Esophagus mucosa (tissue), 1 donor: ENCODE measurements around the gene SCAMP2. TPM values are rescaled to one million over a fixed set of nuclear protein-coding genes. Genes with fewer than 3 reads are reported as not detected.
"Not testable (repeated sequence)": the region's sequence is repeated elsewhere in the genome, so short reads cannot be mapped to it uniquely, and the experiment has no call there.

Experiments used
- ATAC-seq: fragments of 200-7000 bp; cut with Tn5 transposase; one replicate; pipeline ENCODE4 v1.9.1; 2020
- total RNA-seq: library from RNA; stranded (reverse); gene quantifications from one replicate; pipeline ENCODE4 v1.2.4, GENCODE V29; 2023
- donor health status: DM: yes; HTN: yes; CAD: no.

SCAMP2 gene
- total RNA-seq, 1 donor from 2014 or later, result 102 TPM

DNA sequence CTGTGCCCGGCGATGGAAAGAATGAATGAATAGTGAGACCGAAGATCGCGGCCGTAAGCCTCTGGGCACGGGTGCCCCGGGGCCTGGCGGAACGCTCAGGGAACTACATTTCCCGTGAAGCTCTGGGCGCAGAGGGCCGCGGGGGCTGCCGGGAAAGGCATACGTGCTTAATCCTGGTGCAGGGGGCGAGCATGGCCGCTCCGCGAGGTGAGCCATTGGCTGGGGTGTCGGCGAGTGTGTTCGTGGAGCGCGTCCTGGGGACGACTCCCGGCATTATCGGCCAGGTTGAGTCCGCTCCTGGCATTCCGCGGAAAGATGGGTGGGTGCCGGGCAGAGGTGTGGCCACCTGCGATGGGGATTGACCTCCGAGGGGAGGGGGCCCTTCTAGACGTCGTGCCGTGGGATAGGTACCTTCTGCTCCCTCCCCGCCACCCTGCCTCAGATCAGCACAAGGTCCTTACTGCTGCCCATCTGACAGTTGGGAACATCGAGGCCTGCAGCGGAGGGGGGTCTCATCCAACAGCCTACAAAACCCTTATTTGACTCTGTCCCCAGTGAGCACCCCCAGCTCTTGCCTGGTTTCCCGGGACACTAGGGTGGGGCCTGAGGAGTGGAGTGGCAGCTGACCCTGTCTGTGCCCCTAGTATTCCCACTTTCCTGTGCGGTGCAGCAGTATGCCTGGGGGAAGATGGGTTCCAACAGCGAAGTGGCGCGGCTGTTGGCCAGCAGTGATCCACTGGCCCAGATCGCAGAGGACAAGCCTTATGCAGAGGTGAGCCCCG is 16.9 kb upstream of the SCAMP2 start, which contains the start of gene MPI:
MPI (plus strand) TSS at position 160 of the 782 bp plus-strand sequence; CDS start at position 192, 32 bp downstream.
- ATAC-seq, result peak; percentile 54

- peak; percentile 3 for ATAC-seq
Observed at GRCh38 chr15:74889390-74889882, 16.3 kb upstream of the SCAMP2 start.

- no peak for ATAC-seq
Observed at GRCh38 chr15:74888716-74889115, 15.6 kb upstream of the SCAMP2 start.

GRCh38 chr15:74887537-74888193 is 14.5 kb upstream of the SCAMP2 start:
- ATAC-seq, result not testable (repeated sequence)

- no peak for ATAC-seq
Observed at GRCh38 chr15:74885461-74885860, 12.3 kb upstream of the SCAMP2 start.

DNA sequence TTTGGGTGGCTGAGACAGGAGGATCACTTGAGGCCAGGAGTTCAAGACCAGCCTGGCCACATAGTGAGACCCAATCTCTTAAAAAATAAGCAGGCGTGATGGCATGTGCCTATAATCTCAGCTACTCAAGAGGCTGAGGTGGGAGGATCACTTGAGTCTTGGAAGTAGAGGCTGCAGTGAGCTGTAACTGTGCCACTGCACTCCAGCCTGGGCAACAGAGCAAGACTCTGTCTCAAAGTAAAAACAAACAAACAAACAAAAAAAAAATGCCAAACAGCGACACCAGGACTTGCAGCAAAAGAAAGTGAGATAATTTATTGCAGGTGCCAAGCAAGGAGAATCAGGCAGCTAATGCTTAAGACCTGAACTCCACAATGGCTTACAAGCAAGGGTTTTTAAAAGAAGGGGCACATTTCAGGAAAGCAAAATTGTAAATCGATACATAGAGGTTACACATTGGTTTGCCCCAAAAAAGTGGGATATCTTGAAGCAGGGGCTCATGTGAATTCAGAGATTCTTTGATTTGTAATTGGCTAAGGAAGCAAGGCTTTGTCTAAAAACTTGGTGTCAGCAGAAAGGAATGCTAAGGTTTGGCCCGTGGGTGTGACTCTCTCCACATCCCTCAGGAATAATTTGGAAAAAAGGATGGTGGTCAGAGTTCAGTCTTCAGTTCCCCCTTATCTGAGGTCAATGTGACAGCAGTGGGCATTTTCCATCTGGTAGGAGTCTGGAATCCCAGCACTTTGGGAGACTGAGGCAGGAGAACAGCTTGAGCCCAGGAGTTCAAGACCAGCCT is 11.5 kb upstream of the SCAMP2 start:
- no peak for ATAC-seq

- no peak for ATAC-seq
Observed at GRCh38 chr15:74882528-74882927, 9.4 kb upstream of the SCAMP2 start.

GRCh38 chr15:74878273-74878672 is 5.1 kb upstream of the SCAMP2 start:
- ATAC-seq, result no peak

- no peak for ATAC-seq
Observed at GRCh38 chr15:74873756-74874424, 725 bp upstream of the SCAMP2 start.

DNA sequence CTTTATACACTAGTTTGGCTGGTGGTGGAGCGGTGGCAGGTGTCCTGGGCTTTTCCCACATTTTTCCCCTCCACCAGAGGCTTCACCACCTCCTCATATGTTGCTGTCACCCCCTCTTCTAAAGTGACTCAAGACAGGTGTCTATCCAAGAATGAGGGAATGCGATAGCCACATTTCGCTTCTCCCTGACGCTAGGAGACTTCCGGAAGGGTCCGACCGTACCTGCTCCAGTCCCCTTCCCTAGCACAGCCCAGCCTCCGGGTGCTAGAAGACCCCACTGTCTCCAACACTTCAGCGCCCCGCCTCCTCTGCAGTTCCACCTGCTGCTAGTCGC is 496 bp downstream of the SCAMP2 start:
- ATAC-seq, result no peak

- peak; percentile 24 for ATAC-seq
Observed at GRCh38 chr15:74870436-74871215, 2.5 kb downstream of the SCAMP2 start.

DNA sequence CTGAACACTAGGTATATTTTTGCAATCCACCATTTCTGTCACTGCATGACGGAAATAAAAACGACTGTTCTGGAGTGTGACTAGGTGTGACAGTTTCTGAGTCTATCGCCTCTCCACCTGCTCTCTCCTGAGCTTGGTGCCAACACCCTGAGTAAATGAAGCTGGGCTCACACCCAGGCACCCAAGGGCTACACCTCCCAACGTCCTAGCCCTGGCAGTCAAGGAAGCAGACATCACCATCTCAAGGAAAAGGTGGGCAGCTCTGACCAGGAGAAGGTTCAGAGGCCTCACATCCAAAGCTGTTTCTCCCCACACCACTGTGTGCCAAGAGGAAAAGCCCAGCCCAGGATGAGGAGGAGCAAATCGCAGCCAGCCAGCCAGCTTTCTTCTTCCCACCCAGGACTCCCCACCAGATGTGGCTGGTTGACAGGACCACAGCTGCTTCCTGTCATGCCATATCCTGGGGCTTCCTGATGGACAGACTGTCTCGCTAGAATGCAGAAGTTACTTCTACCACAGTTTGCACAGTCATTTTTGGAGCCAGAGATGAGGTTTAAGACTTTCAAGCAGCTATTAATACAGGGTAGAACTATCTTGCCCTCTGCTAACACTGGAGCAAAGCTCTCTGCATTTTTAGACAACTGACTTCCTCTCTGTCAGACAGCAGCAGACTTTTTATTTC is 3.3 kb downstream of the SCAMP2 start:
- peak; percentile 55 for ATAC-seq

DNA sequence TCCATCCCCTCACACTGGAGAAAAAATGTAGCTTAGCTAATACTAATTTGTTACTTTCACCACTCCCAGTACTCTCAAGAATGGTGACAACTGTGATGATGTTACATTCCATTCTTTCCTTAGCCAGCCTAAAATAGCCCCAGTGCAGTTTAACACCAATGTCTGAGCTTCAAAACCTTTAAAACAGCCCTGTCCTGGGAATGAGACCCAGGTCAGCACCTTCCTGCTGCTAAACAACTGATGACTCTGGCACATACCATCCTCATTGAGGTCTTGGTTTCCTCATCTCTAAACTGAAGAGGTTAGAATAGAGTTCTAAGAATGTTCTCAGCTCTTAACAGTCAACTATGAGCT is 3.8 kb downstream of the SCAMP2 start:
- ATAC-seq, result no peak

DNA sequence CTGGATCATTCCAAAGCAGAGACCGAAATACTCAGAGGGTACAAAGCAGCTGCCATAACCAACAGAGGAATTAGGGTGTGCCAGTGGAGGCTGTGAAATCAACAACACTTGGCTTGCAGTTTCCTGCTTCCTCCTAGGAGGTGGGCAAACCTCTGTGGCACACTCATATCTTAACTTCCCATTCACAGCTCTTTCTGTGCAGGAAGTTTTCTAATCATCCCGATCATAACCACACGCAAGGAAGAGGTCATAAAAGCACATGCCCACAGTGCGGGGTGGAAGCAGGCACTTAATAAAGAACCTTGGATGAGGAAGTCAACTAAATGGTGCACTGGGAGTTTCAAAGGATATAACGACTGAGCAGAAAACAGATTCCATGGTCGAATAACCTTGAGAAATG is 5.1 kb downstream of the SCAMP2 start:
- ATAC-seq, result peak; percentile 17

GRCh38 chr15:74867466-74868038 is 5.6 kb downstream of the SCAMP2 start:
- ATAC-seq, result no peak

GRCh38 chr15:74866090-74866489 is 7.1 kb downstream of the SCAMP2 start:
- peak; percentile 66 for ATAC-seq

DNA sequence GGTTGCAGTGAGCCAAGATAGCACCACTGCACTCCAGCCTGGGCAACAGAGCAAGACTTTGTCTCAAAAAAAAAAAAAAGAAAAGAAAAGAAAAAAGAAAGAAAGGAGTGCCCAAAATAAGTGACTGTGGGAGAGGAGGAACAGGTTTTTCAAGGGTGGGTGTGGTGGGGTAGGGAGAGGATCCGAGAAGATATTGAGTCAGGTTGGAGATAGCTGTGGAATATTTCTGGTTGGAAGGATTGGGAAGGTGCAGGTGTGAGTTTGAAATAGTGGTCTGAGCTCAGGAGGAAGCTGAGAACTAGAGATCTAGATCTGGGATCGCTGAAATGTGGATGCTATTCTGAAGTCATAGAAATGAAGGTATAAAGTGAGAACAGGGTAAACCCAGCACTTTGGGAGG is 7.8 kb downstream of the SCAMP2 start:
- ATAC-seq, result peak; percentile 37

- ATAC-seq, result no peak
Observed at GRCh38 chr15:74864296-74864695, 8.9 kb downstream of the SCAMP2 start.

GRCh38 chr15:74863239-74864056 is 9.7 kb downstream of the SCAMP2 start:
- peak; percentile 62 for ATAC-seq

- no peak for ATAC-seq
Observed at GRCh38 chr15:74858369-74858740, 14.8 kb downstream of the SCAMP2 start.
